HepG2 (cell line): ENCODE measurements around the gene PXMP4. TPM values are rescaled to one million over a fixed set of nuclear protein-coding genes. Genes with fewer than 3 reads are reported as not detected.

Experiments
- ATAC-seq: fragments of 200-7000 bp; cut with Tn5 transposase; 3 replicates; pipeline ENCODE4 v1.9.1; 2020; ENCODE audit warnings: mild to moderate bottlenecking, moderate library complexity
- BruUV-seq: library from RNA; stranded (reverse); fragments of 400-500 nt; replicated peaks from 2 replicates; lab custom pipeline; 2021; lab: Mats Ljungman, UMichigan
- CTCF ChIA-PET: fragments of 300-600 bp; formaldehyde crosslinking; extraction: SDS; loops from one replicate; lab custom pipeline; 2021; ENCODE audit warnings: low total read pairs, inconsistent platforms, low intra/inter-chr PET ratio; lab: Yijun Ruan, JAX
- POLR2A ChIA-PET: fragments of 350-600 bp; sonication (Branson Sonifier 250); formaldehyde crosslinking; loops from one replicate; lab custom pipeline; 2020; ENCODE audit warnings: antibody characterized with exemption, inconsistent platforms; lab: Yijun Ruan, JAX
- DNase-seq: peaks from one replicate; pipeline ENCODE4 v3.0.0-alpha.2; 2015; ENCODE audit warnings: low spot score
- FAIRE-seq: peaks from 3 replicates; lab custom pipeline; 2011; peaks lifted over from hg19 to GRCh38; lab: Jason Lieb, UNC
- H2AFZ ChIP-seq: one replicate; pipeline ENCODE4 v1.6.1; 2011; ENCODE audit warnings: low read length, inconsistent platforms
- H3K27ac ChIP-seq: fragments of 300-600 bp; 3 replicates; pipeline ENCODE4 v1.8.0; 2011; ENCODE audit warnings: mixed run types, mild to moderate bottlenecking, mixed read lengths, low read length, inconsistent platforms; ENCODE audit not compliant: insufficient read depth; ENCODE audit errors: extremely low read length
- H3K27me3 ChIP-seq, 2 experiments: fragments of 200-600 bp in 1 of 2; 2 replicates in 1 of 2; 3 replicates in 1 of 2; pipeline versions ENCODE4 v1.6.0 to v1.8.0; 2011; ENCODE audit warnings: low read length in 2 of 2, mild to moderate bottlenecking in 2 of 2, moderate library complexity in 2 of 2, inconsistent platforms in 1 of 2; ENCODE audit not compliant: insufficient read depth in 2 of 2, control insufficient read depth in 1 of 2
- H3K36me3 ChIP-seq, 2 experiments: fragments of 200-600 bp in 1 of 2; replicated peaks in 1 of 2; 2 replicates in 1 of 2; 3 replicates in 1 of 2; pipeline versions ENCODE4 v1.5.1 to v1.8.0; 2011; ENCODE audit warnings: low read length in 2 of 2, inconsistent platforms in 1 of 2; ENCODE audit not compliant: insufficient read depth in 2 of 2, control insufficient read depth in 1 of 2
- H3K4me1 ChIP-seq: 2 replicates; pipeline ENCODE4 v1.5.1; 2012; ENCODE audit warnings: low read length, inconsistent platforms; ENCODE audit not compliant: insufficient read depth
- H3K4me2 ChIP-seq: 2 replicates; pipeline ENCODE4 v1.6.0; 2011; ENCODE audit warnings: low read depth, low read length, inconsistent platforms
- H3K4me3 ChIP-seq, 3 experiments: fragments of 200-600 bp in 1 of 3; sonication (generic), shearing (Covaris generic) in 1 of 3; replicated peaks in 1 of 3; 2 replicates each; pipeline ENCODE4 v1.5.1; 2011 to 2016; ENCODE audit warnings: low read length in 3 of 3, inconsistent platforms in 2 of 3, low read depth in 2 of 3, mild to moderate bottlenecking in 2 of 3, control low read depth in 1 of 3, mixed read lengths in 1 of 3; ENCODE audit not compliant: insufficient read depth in 1 of 3
- H3K79me2 ChIP-seq: one replicate; pipeline ENCODE4 v1.6.1; 2011; ENCODE audit warnings: low read length, inconsistent platforms; ENCODE audit not compliant: insufficient read depth
- H3K9ac ChIP-seq: 2 replicates; pipeline ENCODE4 v1.6.0; 2011; ENCODE audit warnings: mild to moderate bottlenecking, low read depth, low read length, inconsistent platforms; ENCODE audit not compliant: insufficient read depth
- H3K9me3 ChIP-seq: 2 replicates; pipeline ENCODE4 v1.5.1; 2012; ENCODE audit warnings: mild to moderate bottlenecking, low read length
- H4K20me1 ChIP-seq: 2 replicates; pipeline ENCODE4 v1.6.0; 2011; ENCODE audit warnings: inconsistent platforms, mild to moderate bottlenecking, low read length, moderate library complexity; ENCODE audit not compliant: insufficient read depth
- ARNT2 ChIP-seq: sonication (generic); formaldehyde crosslinking; IDR thresholded peaks from 2 replicates; pipeline ENCODE4 v1.8.0; 2022; ENCODE audit warnings: mild to moderate bottlenecking, low read depth, missing genetic modification reagents, moderate library complexity
- ELF3 ChIP-seq: IDR thresholded peaks from 2 replicates; pipeline ENCODE4 v1.6.1; 2016; ENCODE audit warnings: missing genetic modification reagents, missing compliant biosample characterization
- JARID2 ChIP-seq: sonication (generic); formaldehyde crosslinking; IDR thresholded peaks from 2 replicates; pipeline ENCODE4 v1.8.1; 2023; ENCODE audit warnings: missing genetic modification reagents, inconsistent platforms; ENCODE audit not compliant: insufficient replicate concordance
- JUND ChIP-seq: sonication (generic); formaldehyde crosslinking; IDR thresholded peaks from 2 replicates; pipeline ENCODE4 v1.8.0; 2022; ENCODE audit warnings: mild to moderate bottlenecking, missing genetic modification reagents
- KDM1A ChIP-seq: IDR thresholded peaks from 2 replicates; pipeline ENCODE4 v1.6.1; 2016; ENCODE audit warnings: missing compliant biosample characterization
- POLR2A ChIP-seq, 2 experiments: IDR thresholded peaks; 2 replicates each; pipeline ENCODE4 v1.6.1; 2011; ENCODE audit warnings: low read depth in 2 of 2, low read length in 2 of 2, mild to moderate bottlenecking in 1 of 2, moderate library complexity in 1 of 2; ENCODE audit not compliant: insufficient read depth in 1 of 2
- SATB2 ChIP-seq: sonication (generic); formaldehyde crosslinking; IDR thresholded peaks from 2 replicates; pipeline ENCODE4 v1.5.0; 2020; ENCODE audit warnings: missing genetic modification reagents
- SP2 ChIP-seq: sonication (generic); formaldehyde crosslinking; IDR thresholded peaks from 2 replicates; pipeline ENCODE4 v1.5.1; 2020; ENCODE audit warnings: mild to moderate bottlenecking, missing genetic modification reagents
- TCF7L2 ChIP-seq: IDR thresholded peaks from 2 replicates; pipeline ENCODE4 v1.6.1; 2011; ENCODE audit warnings: mild to moderate bottlenecking, low read depth, low read length, moderate library complexity
- ZBTB7A ChIP-seq: sonication (generic); formaldehyde crosslinking; IDR thresholded peaks from 2 replicates; pipeline ENCODE4 v1.8.0; 2022; ENCODE audit warnings: mild to moderate bottlenecking, missing genetic modification reagents
- ZBTB8A ChIP-seq: sonication (generic); formaldehyde crosslinking; IDR thresholded peaks from 2 replicates; pipeline ENCODE4 v1.4.0; 2020; ENCODE audit warnings: mild to moderate bottlenecking, low read depth, missing genetic modification reagents, borderline replicate concordance
- ZFP36 ChIP-seq: fragments of 150-350 bp; IDR thresholded peaks from 2 replicates; pipeline ENCODE4 v1.6.1; 2018; ENCODE audit warnings: borderline replicate concordance, low read length, low read depth; ENCODE audit not compliant: partially characterized antibody
- ZMYM3 ChIP-seq: sonication (generic); formaldehyde crosslinking; IDR thresholded peaks from 2 replicates; pipeline ENCODE4 v1.5.1; 2020; ENCODE audit warnings: mild to moderate bottlenecking, missing genetic modification reagents
- ZNF143 ChIP-seq: sonication (generic); formaldehyde crosslinking; IDR thresholded peaks from 2 replicates; pipeline ENCODE4 v1.4.0; 2020; ENCODE audit warnings: missing genetic modification reagents
- ZNF20 ChIP-seq: sonication (generic); formaldehyde crosslinking; IDR thresholded peaks from 2 replicates; pipeline ENCODE4 v1.4.0; 2020; ENCODE audit warnings: mild to moderate bottlenecking, moderate library complexity, missing genetic modification reagents
- ZNF235 ChIP-seq: sonication (generic); formaldehyde crosslinking; IDR thresholded peaks from 2 replicates; pipeline ENCODE4 v1.8.1; 2023; ENCODE audit warnings: mild to moderate bottlenecking, missing genetic modification reagents, borderline replicate concordance
- ZNF501 ChIP-seq: sonication (generic); formaldehyde crosslinking; IDR thresholded peaks from 2 replicates; pipeline ENCODE4 v1.5.1; 2020; ENCODE audit warnings: mild to moderate bottlenecking, moderate library complexity, missing genetic modification reagents
- ZNF552 ChIP-seq: sonication (generic); formaldehyde crosslinking; IDR thresholded peaks from 2 replicates; pipeline ENCODE4 v1.9.0; 2022; ENCODE audit warnings: missing genetic modification reagents, mild to moderate bottlenecking, borderline replicate concordance
- ZNF567 ChIP-seq: sonication (generic); formaldehyde crosslinking; IDR thresholded peaks from 2 replicates; pipeline ENCODE4 v1.8.1; 2023; ENCODE audit warnings: mild to moderate bottlenecking, missing genetic modification reagents, borderline replicate concordance
- ZNF768 ChIP-seq: sonication (generic); formaldehyde crosslinking; IDR thresholded peaks from 2 replicates; pipeline ENCODE4 v1.4.0; 2020; ENCODE audit warnings: missing genetic modification reagents
- ZNF781 ChIP-seq: sonication (generic); formaldehyde crosslinking; IDR thresholded peaks from 2 replicates; pipeline ENCODE4 v1.5.1; 2020; ENCODE audit warnings: borderline replicate concordance, mild to moderate bottlenecking, missing genetic modification reagents; ENCODE audit errors: not compliant biosample characterization
- WGBS: methylation state at CpG from one replicate; pipeline ENCODE4 v1.1.6; 2017; ENCODE audit warnings: low lambda C conversion rate; 5-methylcytosine and 5-hydroxymethylcytosine counted together
- in situ Hi-C: cut with HindIII; loops from 2 replicates; pipeline ENCODE4 v1.10.0; 2017; ENCODE audit warnings: low pct_unique_long_range_greater_than_20kb; ENCODE audit not compliant: extremely low pct_ligation_motif_present
- intact Hi-C: fragments of 100-400 bp; cut with micrococcal nuclease; formaldehyde crosslinking; loops from one replicate; pipeline ENCODE4 v1.10.0; 2022; ENCODE audit not compliant: unreplicated experiment
- polyA plus RNA-seq, 8 experiments: library from polyadenylated mRNA; depleted of rRNA in 3 of 8; stranded (reverse) in 7 of 8; unstranded in 1 of 8; fragments of >200 nt; fragmentation: Illumina TruSeq in 4 of 8; extraction: Trizol in 4 of 8; gene quantifications; 2 replicates each; pipeline versions ENCODE4 v1.2.1 to v1.2.3, GENCODE V29; 2011 to 2016; ENCODE audit warnings: low read depth in 4 of 8, missing spikeins in 1 of 8, mixed read lengths in 1 of 8; ENCODE audit not compliant: insufficient read depth in 1 of 8
- total RNA-seq, 5 experiments: library from RNA; depleted of rRNA; stranded (reverse); fragments of >200 nt; fragmentation: Illumina TruSeq; extraction: Trizol; gene quantifications; 2 replicates each; pipeline ENCODE4 v1.2.3, GENCODE V29; 2016; ENCODE audit warnings: low read depth in 1 of 5
- TF ChIP-seq, protein P1 (sequence below): sonication (generic); formaldehyde crosslinking; IDR thresholded peaks from 2 replicates; pipeline ENCODE4 v1.8.1; 2023; ENCODE audit warnings: mild to moderate bottlenecking, missing genetic modification reagents
- TF ChIP-seq, protein P2 (sequence below): sonication (generic); formaldehyde crosslinking; IDR thresholded peaks from 2 replicates; pipeline ENCODE4 v1.4.0; 2020; ENCODE audit warnings: mild to moderate bottlenecking, missing genetic modification reagents

PXMP4 gene
- total and polyA plus RNA-seq, 2 of the 13 experiments (the other 11 are each of a cell fraction or from before 2014, with no cell fraction given): not detected

DNA sequence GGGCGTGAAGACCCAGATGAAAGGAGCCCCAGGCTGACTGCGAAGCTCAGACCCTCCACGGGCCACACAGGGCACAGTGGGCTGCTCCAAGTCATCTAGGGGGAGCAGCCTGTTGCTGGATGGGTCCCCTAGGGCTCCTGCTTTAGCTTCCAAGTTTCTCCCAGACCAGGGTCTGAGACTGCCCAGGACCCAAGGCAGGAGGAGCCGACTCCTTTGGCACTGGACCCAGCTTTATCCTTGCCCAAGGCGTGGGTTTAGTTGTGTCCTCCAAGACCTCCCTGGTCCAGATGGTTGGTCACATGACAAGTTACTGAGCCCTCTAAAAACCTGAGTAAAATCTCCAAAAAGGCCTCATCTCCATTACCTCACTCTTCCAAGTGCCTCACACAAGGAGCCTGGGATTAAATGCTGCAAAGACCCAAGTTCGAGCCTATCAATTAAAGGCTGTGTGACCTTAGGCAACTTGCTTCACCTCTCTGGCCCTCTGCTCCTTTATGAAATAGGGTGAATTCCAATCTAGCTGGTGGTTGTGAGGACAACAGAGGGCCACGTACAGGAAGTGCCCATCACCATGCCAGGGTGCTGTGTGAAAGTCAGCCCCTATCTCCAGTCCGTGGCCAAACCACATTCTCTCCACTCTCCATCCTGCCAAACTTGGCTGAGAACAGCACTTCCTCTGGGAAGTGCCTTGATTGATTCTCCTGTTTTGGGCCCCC, 48.4 kb downstream of the PXMP4 start:
- no peak overlapping the region for H3K27ac ChIP-seq
- H3K79me2 ChIP-seq: peaks cover 24% of the 10 kb centered on the region
- POLR2A ChIA-PET: interaction anchor here (0.9 to 2.4 kb wide), 3 partner anchors 8 to 228 kb away, joined by 3 to 16 read pairs (median 4); partner anchors contain the start of genes CBFA2T2 and SNTA1
- peaks cover 51% of the 10 kb centered on the region for H3K4me1 ChIP-seq
- 0 out of 2 replicates have a peak, but pooled peaks cover 3% of the 10 kb centered on the region for H4K20me1 ChIP-seq
- peak overlapping the region; percentile 7; the same call in 1 of the 2 replicates for H3K9ac ChIP-seq
- FAIRE-seq (no peak), DNase-seq (no peak), ATAC-seq (no peak)
- intact Hi-C loops: loop anchor here (5.0 kb wide), 2 partner anchors 61 to 326 kb away; partner anchors contain the start of gene ZNF341
- in situ Hi-C loops: no loop called here
- H3K4me2 ChIP-seq: peak overlapping the region; percentile 83
- 96% methylated on average over 6 of the region's 8 CpGs for WGBS
- H3K36me3 ChIP-seq: peaks cover 16 to 41% of the 10 kb centered on the region in 2 experiments
- BruUV-seq: TSS peak; percentile 51
- peak overlapping the region in 1 of 3 experiments; percentile 96; a peak in 1 of 6 replicates for H3K4me3 ChIP-seq
- no peaks in the 10 kb centered on the region for H3K9me3 ChIP-seq
- TF ChIP-seq ARNT2 (CRISPR knock-in tag) (0 out of 2 replicates have a peak, but pooled peaks have one; percentile 30), ZBTB7A (CRISPR knock-in tag) (0 out of 2 replicates have a peak, but pooled peaks have one; percentile 21), ZNF567 (CRISPR knock-in tag) (no peak), KDM1A (peak; percentile 68; the same call in 1 of the 2 replicates), ELF3 (CRISPR knock-in tag) (no peak), ZNF20 (CRISPR knock-in tag) (no peak), JUND (CRISPR knock-in tag) (0 out of 2 replicates have a peak, but pooled peaks have one; percentile 40), POLR2A (IDR thresholded peaks at IDR 0.05; ENCODE audit: insufficient read depth in 1 of 2, low read depth in 2 of 2, low read length in 2 of 2) (peak in 1 of 2 experiments; percentile 24; a peak in 1 of 4 replicates), JARID2 (CRISPR knock-in tag) (no peak), ZNF143 (CRISPR knock-in tag) (no peak), ZNF235 (CRISPR knock-in tag) (0 out of 2 replicates have a peak, but pooled peaks have one; percentile 21), ZMYM3 (CRISPR knock-in tag) (peak; percentile 94), SATB2 (CRISPR knock-in tag) (no peak), TCF7L2 (no peak), SP2 (CRISPR knock-in tag) (peak; percentile 39; the same call in 1 of the 2 replicates), ZNF552 (CRISPR knock-in tag) (0 out of 2 replicates have a peak, but pooled peaks have one; percentile 46), ZNF768 (CRISPR knock-in tag) (peak; percentile 98), ZBTB8A (CRISPR knock-in tag) (no peak), ZNF781 (CRISPR knock-in tag) (peak; percentile 34), ZFP36 (peak; percentile 6), ZNF501 (peak; percentile 22; the same call in 1 of the 2 replicates)
- TF ChIP-seq, protein P1, sequence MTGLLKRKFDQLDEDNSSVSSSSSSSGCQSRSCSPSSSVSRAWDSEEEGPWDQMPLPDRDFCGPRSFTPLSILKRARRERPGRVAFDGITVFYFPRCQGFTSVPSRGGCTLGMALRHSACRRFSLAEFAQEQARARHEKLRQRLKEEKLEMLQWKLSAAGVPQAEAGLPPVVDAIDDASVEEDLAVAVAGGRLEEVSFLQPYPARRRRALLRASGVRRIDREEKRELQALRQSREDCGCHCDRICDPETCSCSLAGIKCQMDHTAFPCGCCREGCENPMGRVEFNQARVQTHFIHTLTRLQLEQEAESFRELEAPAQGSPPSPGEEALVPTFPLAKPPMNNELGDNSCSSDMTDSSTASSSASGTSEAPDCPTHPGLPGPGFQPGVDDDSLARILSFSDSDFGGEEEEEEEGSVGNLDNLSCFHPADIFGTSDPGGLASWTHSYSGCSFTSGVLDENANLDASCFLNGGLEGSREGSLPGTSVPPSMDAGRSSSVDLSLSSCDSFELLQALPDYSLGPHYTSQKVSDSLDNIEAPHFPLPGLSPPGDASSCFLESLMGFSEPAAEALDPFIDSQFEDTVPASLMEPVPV (CRISPR knock-in tag): 0 out of 2 replicates have a peak, but pooled peaks have one; percentile 16
- TF ChIP-seq, protein P2, sequence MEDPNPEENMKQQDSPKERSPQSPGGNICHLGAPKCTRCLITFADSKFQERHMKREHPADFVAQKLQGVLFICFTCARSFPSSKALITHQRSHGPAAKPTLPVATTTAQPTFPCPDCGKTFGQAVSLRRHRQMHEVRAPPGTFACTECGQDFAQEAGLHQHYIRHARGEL: peak; percentile 56; the same call in 1 of the 2 replicates
- H3K27me3 ChIP-seq: peaks cover 0 to 3% of the 10 kb centered on the region in 2 experiments; a peak in 1 of 5 replicates
- no peak overlapping the region for H2AFZ ChIP-seq
- CTCF ChIA-PET: no interaction called here
